ENCODE data around the gene HP1BP3.

DNA sequence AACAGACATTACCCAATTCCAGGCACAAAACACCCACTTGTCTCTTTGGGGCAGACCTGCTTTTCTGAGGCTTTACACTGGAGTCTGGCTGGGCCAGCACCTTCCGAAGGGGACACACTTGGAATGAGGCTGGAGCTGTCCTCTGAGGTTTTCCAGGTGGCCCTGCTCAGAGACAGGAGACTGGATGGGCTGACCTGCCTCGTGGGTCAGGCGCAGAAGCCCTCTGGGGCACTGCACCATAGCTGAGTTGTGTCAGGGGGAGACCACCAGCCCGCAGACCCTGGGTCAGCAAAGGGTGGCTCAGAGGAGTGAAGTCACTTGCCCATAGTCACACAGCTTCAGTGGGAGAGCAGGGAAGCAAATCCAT, 56.4 kb downstream of the HP1BP3 start:
- no peak for TF ChIP-seq POLR2A (IDR thresholded peaks at IDR 0.05)
- TF ChIP-seq, protein P1, sequence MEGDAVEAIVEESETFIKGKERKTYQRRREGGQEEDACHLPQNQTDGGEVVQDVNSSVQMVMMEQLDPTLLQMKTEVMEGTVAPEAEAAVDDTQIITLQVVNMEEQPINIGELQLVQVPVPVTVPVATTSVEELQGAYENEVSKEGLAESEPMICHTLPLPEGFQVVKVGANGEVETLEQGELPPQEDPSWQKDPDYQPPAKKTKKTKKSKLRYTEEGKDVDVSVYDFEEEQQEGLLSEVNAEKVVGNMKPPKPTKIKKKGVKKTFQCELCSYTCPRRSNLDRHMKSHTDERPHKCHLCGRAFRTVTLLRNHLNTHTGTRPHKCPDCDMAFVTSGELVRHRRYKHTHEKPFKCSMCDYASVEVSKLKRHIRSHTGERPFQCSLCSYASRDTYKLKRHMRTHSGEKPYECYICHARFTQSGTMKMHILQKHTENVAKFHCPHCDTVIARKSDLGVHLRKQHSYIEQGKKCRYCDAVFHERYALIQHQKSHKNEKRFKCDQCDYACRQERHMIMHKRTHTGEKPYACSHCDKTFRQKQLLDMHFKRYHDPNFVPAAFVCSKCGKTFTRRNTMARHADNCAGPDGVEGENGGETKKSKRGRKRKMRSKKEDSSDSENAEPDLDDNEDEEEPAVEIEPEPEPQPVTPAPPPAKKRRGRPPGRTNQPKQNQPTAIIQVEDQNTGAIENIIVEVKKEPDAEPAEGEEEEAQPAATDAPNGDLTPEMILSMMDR (IDR thresholded peaks at IDR 0.05) = no peak
